HG03135 (cell line): ENCODE data around the gene TNP2.

ENCODE experiments used
- ATAC-seq: cut with Tn5 transposase; IDR thresholded peaks from one replicate; pipeline ENCODE4 v1.9.1; 2021; ENCODE audit warnings: mild to moderate bottlenecking, moderate library complexity; ENCODE audit not compliant: unreplicated experiment

TNP2 gene

GRCh38 chr16:11258553-11259492, 10.3 kb downstream of the TNP2 start:
- no peak for ATAC-seq

DNA sequence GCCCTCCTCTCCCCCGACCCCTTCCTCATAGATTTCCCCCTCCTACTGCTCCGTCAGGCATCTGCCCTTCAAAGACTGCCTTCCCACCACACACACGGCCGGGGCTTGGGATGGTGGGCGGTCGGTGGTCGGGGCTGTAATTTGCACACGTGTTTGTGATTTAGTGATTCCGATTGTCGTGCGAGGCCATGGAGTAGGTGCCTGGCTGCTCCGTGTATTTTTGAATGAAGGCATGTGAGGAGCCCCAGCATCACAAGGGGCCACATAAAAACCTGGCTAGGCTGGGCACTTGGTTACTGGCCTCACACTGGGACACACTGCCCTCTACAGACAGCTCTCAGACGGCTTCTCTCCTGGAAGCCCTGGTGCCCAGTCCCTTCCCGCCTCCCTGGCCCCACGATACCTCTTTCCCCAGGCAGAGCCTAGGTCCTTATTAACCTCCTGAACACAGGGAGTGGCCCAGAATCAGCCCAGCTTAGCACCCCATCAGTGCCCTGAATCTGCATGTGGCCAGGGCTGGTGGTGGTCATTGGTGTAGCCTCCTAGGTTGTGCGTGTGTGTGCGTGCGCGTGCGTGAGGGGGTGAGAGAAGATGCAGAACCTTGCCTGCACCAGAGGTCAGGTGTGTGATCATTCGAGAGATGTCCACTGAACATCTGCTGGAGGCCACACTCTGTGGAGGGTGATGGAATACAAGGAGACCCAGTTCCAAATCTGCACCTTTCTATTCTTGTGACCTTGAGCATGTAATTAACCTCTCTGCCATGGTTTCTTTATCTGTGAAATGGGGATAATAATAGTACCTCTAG, 11.8 kb downstream of the TNP2 start:
- no peak for ATAC-seq

DNA sequence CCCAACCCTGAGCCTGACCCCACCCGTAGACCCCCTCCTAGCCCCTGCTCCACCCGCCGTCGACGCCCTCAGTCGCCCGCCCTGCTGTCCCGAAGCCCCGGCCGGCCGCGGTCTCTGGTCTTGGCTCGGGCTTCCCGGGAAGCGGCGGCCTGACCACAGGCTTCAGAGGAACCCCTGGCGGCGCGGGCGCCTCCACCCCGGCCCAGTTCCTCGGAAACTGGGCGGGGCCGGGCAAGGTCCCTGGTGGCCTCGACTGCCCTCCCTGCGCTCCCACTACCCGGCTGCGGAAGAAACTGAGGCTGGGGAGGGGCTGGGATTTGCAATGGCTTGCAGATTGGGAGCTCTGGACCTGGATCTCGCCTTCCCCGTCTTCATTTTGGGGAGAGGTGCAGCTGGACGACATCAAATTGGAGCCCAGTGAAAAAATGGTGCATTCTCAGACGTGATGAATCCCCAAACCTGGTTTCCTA, 12.4 kb downstream of the TNP2 start:
- ATAC-seq, result no peak

GRCh38 chr16:11255737-11256660, 13.1 kb downstream of the TNP2 start, which contains the start of gene SOCS1:
Gene SOCS1 (minus strand): TSS chr16:11256204. CDS start chr16:11255478, 726 bp downstream.
- ATAC-seq, result peak; percentile 54

- no peak for ATAC-seq
These were observed 14.0 kb downstream of the TNP2 start for GRCh38 chr16:11254913-11255736.

DNA sequence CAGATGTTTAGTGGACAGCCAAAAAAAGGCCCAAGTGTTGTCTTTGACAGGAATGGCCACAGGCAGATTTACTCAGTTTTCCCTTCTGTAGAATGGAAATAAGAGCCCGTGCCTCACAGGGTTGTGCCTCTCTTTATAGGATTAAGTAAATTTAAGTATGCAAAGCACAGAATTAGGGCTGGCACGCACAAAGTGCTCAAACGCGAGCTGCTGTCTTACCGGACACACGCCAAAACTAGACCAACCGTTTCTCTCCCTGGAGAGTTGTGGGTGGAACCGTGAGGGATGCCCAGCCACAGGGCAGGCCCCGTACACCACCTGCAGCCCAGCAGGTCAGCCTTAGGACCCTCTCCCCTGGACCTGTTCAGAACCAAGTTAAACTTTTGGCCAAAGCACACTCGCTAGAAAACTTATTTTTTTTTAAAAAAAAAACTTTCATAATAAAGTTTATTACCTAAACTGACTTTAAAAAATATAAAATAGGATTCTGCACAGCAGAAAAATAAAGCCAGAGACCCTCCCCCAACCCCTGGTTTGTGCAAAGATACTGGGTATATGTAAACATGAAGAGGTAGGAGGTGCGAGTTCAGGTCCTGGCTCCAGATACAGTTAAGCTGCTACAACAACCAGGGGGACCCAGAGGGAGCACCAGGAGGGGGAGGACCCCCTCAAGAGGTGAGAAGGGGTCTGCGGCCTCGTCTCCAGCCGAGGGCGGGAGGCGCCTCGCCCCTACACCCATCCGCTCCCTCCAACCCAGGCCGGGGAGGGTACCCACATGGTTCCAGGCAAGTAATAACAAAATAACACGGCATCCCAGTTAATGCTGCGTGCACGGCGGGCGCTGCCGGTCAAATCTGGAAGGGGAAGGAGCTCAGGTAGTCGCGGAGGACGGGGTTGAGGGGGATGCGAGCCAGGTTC, 14.9 kb downstream of the TNP2 start:
- no peak for ATAC-seq

- no peak for ATAC-seq
These were observed 15.8 kb downstream of the TNP2 start for GRCh38 chr16:11253009-11253994.

- ATAC-seq, result no peak
These were observed 16.6 kb downstream of the TNP2 start for GRCh38 chr16:11252482-11252931.

DNA sequence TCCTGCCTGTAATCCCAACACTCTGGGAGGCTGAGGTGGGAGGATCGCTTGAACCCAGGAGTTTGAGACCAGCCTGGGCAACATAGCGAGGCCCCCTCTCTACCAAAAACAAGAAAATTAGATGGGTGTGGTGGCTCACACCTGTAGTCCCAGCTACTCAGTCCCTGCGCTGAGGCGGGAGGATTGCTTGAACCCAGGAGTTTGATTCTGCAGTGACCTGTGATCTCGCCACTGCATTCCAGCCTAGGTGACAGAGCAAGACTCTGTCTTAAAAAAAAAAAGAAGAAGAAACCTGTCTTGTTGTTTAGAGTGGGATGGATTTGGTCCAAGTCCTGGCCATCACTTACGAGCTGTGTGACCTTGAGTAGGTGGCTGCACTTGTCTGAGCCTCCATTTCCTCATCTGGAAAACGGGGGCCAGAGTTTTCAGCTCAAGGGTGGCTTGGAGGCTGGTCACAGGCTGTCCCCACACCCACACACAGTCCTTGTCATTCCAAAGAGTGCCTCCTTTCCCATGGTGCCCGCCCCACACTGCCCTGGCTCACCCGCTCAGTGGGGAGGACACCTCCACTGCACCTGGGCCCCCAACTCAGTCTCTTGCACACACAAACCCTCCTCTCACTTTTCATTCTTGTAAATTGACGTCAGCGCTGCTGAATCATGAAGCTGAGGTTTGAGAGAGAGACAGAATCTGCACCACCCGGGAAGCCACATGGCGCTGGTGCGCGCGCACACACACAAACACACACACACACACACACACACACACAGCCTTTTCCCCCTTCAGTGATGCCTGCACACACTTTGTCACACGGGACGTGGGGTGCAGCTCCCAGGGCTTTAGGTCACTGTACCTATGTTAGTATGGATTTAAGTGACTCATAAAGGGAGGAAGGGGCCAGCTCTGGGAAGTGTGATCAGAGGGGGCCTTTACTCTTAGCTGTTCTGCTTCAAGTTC, 17.3 kb downstream of the TNP2 start:
- ATAC-seq, result no peak

GRCh38 chr16:11250786-11251524, 18.2 kb downstream of the TNP2 start:
- no peak for ATAC-seq

GRCh38 chr16:11250091-11250785, 18.9 kb downstream of the TNP2 start:
- no peak for ATAC-seq

DNA sequence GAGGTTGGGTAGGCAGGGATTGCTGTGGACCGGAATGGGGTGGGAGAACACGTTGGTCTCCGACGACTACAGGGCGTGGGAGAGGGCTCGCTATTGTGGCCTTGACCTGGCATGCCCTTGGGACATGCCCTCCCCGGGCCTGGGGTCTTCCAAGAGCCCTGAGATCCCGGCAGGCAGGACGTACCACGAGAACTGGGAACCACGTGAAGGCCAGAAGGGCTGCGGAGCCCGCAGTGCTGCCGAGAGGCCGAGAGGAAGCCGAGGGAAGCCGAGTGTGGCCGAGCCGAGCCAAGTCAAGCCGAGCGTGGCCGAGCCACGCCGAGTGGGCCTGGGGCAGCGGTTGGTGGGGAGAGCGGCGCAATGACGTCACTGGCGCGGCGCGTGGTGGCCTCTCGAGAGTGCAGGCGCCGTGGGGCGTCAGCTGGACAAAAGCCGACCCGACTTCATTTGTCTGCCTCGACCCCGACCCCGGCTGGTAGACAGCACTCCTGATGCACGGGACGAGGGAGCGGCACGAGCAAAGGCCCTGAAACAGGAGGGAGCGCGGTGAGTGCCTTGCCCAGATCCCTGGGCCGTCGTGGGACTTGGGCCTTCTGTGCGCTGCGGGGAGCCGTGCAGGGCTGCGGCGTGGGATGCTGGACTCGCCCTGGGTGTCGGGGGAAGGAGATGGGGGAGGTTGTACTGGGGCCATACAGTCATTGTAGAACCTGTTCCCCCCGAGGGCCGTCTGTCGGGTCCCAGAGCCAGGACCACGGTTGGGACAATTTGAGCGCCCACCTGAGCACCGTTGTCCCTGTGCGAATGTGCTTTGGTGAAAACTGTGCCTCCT, 19.7 kb downstream of the TNP2 start:
- no peak for ATAC-seq

GRCh38 chr16:11248133-11248532, 21.0 kb downstream of the TNP2 start:
- ATAC-seq, result no peak

DNA sequence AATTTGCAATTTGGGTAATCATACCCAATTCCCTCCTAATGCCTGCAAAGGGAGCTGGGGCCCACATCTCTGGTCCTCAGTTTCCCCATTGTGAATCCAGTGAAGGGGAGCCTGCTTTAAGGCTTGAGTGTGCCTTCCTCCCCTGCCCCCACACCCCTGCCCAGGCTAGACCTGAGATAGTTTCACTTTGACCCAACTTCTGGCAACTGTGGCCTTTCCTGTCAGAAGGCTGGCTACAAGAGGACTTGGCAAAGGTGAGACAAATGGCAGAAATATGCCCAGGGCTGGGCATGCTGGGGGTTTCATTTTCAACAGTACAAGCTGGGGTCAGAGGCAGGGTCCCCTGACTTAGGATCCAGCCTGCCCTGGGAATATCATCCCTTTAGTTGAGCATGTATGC, 23.1 kb downstream of the TNP2 start:
- no peak for ATAC-seq
